Neural progenitor cell (in vitro differentiated cells): ENCODE measurements around the gene CHGA.

Experiments used
- CTCF ChIP-seq: fragments of 200-600 bp; sonication (generic); IDR thresholded peaks from 2 replicates; pipeline ENCODE4 v1.5.1; 2017; ENCODE audit warnings: antibody characterized with exemption, mild to moderate bottlenecking
- EZH2 ChIP-seq: fragments of 200-600 bp; sonication (generic); IDR thresholded peaks from 2 replicates; pipeline ENCODE4 v1.6.1; 2017; ENCODE audit warnings: antibody characterized with exemption, mild to moderate bottlenecking, moderate library complexity
- EZH2phosphoT487 ChIP-seq: fragments of 200-600 bp; sonication (generic); IDR thresholded peaks from 2 replicates; pipeline ENCODE4 v1.6.1; 2017; ENCODE audit warnings: antibody characterized with exemption

DNA sequence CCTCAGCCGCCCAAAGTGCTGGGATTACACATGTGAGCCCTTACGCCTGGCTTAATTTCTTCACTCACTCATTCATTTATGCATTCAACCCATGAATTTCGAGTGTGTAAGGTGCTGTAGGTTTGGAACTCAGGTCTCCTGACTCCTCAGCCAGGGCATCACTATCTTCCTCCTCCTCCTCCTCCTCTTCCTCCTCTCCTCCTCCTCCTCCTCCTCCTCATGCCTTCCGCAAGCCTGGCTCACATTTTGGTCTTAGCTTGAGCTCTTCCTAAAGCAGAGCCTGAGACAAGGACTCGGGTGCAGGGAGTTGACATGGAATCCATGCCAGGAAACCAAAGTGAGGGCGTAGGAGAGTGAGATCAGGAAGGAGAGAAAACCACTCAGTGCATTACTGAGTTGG lies 20.8 kb upstream of the CHGA start:
- TF ChIP-seq CTCF (no peak), EZH2 (no peak), EZH2phosphoT487 (no peak)
